Activated effector memory CD4-positive, alpha-beta T cell treated with Interleukin-2 at 50 U/mL for 16 hours (primary cell): ENCODE results near the gene PAOX.

Experiments
- DNase-seq: peaks from one replicate; pipeline ENCODE4 v3.0.0-alpha.2; 2020

The PAOX gene

GRCh38 chr10:133379152-133379800, at the start of gene PAOX:
Gene PAOX, plus strand, starts transcription at chr10:133379262. Its CDS starts 55 bp downstream, at chr10:133379317.
- DNase-seq = peak; percentile 46

- DNase-seq = peak; percentile 75
These were observed 49.4 kb upstream of the PAOX start for GRCh38 chr10:133329491-133330202.

- DNase-seq = no peak
These were observed 45.9 kb upstream of the PAOX start for GRCh38 chr10:133332936-133333699.

- DNase-seq = peak; percentile 13
These were observed 44.4 kb upstream of the PAOX start for GRCh38 chr10:133334503-133335245.

GRCh38 chr10:133335246-133336117, 43.6 kb upstream of the PAOX start:
- DNase-seq = peak; percentile 62

- no peak for DNase-seq
These were observed 42.9 kb upstream of the PAOX start for GRCh38 chr10:133336118-133336576.

GRCh38 chr10:133336577-133337369, 42.3 kb upstream of the PAOX start, which contains the start of gene CALY:
Gene CALY, minus strand, starts transcription at chr10:133336896. Its CDS starts 7,907 bp downstream, at chr10:133328989.
- peak; percentile 84 for DNase-seq

- DNase-seq = no peak
These were observed 41.7 kb upstream of the PAOX start for GRCh38 chr10:133337370-133337725.

GRCh38 chr10:133338080-133339071, 40.7 kb upstream of the PAOX start:
- no peak for DNase-seq

- no peak for DNase-seq
These were observed 39.2 kb upstream of the PAOX start for GRCh38 chr10:133339708-133340380.

- DNase-seq = no peak
These were observed 37.1 kb upstream of the PAOX start for GRCh38 chr10:133341983-133342382.

- no peak for DNase-seq
These were observed 36.1 kb upstream of the PAOX start for GRCh38 chr10:133342942-133343341.

GRCh38 chr10:133343558-133343957, 35.5 kb upstream of the PAOX start:
- DNase-seq = no peak

GRCh38 chr10:133344236-133344635, 34.8 kb upstream of the PAOX start:
- DNase-seq = no peak

- no peak for DNase-seq
These were observed 32.6 kb upstream of the PAOX start for GRCh38 chr10:133346413-133346812.

GRCh38 chr10:133347710-133348517, 31.1 kb upstream of the PAOX start:
- DNase-seq = no peak

GRCh38 chr10:133349160-133349568, 29.9 kb upstream of the PAOX start:
- DNase-seq = no peak

- no peak for DNase-seq
These were observed 29.5 kb upstream of the PAOX start for GRCh38 chr10:133349577-133350011.
